RWPE2 (cell line): ENCODE measurements around the gene GNB1L.
"Not testable (repeated sequence)": the region's sequence is repeated elsewhere in the genome, so short reads cannot be mapped to it uniquely, and the experiment has no call there.

Source experiments
- ATAC-seq: fragments of 200-7000 bp; cut with Tn5 transposase; 3 replicates; pipeline ENCODE4 v1.9.1; 2021; ENCODE audit warnings: low read depth
- DNase-seq: peaks from one replicate; pipeline ENCODE4 v3.0.0-alpha.2; 2020; ENCODE audit warnings: low spot score
- H3K27ac ChIP-seq: fragments of 450-650 bp; 2 replicates; pipeline ENCODE4 v1.5.1; 2017; ENCODE audit warnings: mild to moderate bottlenecking; ENCODE audit not compliant: poor library complexity, severe bottlenecking
- H3K27me3 ChIP-seq: fragments of 250-450 bp; sonication (Bioruptor Pico); 2 replicates; pipeline ENCODE4 v1.5.1; 2021; ENCODE audit warnings: mild to moderate bottlenecking, moderate library complexity; ENCODE audit not compliant: insufficient read depth, poor library complexity, severe bottlenecking
- H3K36me3 ChIP-seq: fragments of 250-450 bp; sonication (Bioruptor Pico); 2 replicates; pipeline ENCODE4 v1.5.1; 2020; ENCODE audit warnings: low read depth, mild to moderate bottlenecking, moderate library complexity
- H3K4me1 ChIP-seq: fragments of 250-450 bp; sonication (Bioruptor Pico); 2 replicates; pipeline ENCODE4 v1.5.1; 2021; ENCODE audit warnings: mild to moderate bottlenecking, moderate library complexity; ENCODE audit not compliant: insufficient read depth, poor library complexity, severe bottlenecking
- H3K4me3 ChIP-seq: fragments of 250-450 bp; sonication (Bioruptor Pico); 2 replicates; pipeline ENCODE4 v1.5.1; 2021; ENCODE audit warnings: mild to moderate bottlenecking, moderate library complexity; ENCODE audit not compliant: severe bottlenecking
- H3K9me3 ChIP-seq: fragments of 250-450 bp; sonication (Bioruptor Pico); 2 replicates; pipeline ENCODE4 v1.5.1; 2021; ENCODE audit warnings: mild to moderate bottlenecking, moderate library complexity; ENCODE audit not compliant: severe bottlenecking
- TF ChIP-seq, protein P1 (sequence below): fragments of 450-650 bp; IDR thresholded peaks from one replicate; pipeline ENCODE4 v1.5.1; 2017; ENCODE audit warnings: mild to moderate bottlenecking, moderate library complexity; ENCODE audit not compliant: poor library complexity, severe bottlenecking

GNB1L gene

DNA sequence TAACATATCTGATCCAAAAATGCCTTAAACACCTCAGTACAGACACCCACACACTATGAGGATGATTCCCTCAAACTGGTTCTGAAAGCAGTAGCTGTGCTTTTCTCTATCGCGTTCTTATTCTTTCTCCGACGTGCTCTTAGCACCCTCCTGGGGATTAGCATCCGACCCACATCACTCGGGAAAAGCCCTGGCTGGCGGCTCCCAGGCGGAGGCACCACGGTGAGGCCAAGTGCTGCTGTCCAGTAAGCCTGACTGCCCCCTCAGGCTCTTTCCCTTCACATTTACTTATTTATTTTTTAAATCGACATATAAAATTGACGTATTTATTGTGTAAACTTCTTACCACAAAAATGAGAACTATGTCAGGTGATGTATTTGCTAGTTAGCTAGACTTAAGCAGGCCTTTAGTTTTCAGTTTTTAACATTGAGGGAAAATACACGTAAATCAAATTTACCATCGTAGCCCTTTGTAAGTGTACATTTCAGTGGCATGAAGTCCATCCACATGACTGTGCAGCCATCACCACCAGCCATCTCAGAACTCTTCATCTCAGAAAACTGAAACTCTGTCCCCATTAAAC, 74.9 kb downstream of the GNB1L start:
- TF ChIP-seq, protein P1, sequence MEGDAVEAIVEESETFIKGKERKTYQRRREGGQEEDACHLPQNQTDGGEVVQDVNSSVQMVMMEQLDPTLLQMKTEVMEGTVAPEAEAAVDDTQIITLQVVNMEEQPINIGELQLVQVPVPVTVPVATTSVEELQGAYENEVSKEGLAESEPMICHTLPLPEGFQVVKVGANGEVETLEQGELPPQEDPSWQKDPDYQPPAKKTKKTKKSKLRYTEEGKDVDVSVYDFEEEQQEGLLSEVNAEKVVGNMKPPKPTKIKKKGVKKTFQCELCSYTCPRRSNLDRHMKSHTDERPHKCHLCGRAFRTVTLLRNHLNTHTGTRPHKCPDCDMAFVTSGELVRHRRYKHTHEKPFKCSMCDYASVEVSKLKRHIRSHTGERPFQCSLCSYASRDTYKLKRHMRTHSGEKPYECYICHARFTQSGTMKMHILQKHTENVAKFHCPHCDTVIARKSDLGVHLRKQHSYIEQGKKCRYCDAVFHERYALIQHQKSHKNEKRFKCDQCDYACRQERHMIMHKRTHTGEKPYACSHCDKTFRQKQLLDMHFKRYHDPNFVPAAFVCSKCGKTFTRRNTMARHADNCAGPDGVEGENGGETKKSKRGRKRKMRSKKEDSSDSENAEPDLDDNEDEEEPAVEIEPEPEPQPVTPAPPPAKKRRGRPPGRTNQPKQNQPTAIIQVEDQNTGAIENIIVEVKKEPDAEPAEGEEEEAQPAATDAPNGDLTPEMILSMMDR = no peak
- H3K4me3 ChIP-seq = no peak overlapping the region
- ATAC-seq = no peak; the same call in 2 of the 3 replicates
- peak; percentile 23 for DNase-seq
- peaks cover 4% of the 10 kb centered on the region for H3K4me1 ChIP-seq
- H3K27me3 ChIP-seq = no peaks in the 10 kb centered on the region
- no peaks in the 10 kb centered on the region for H3K36me3 ChIP-seq
- H3K9me3 ChIP-seq = peaks cover 2% of the 10 kb centered on the region
- H3K27ac ChIP-seq = no peak overlapping the region

DNA sequence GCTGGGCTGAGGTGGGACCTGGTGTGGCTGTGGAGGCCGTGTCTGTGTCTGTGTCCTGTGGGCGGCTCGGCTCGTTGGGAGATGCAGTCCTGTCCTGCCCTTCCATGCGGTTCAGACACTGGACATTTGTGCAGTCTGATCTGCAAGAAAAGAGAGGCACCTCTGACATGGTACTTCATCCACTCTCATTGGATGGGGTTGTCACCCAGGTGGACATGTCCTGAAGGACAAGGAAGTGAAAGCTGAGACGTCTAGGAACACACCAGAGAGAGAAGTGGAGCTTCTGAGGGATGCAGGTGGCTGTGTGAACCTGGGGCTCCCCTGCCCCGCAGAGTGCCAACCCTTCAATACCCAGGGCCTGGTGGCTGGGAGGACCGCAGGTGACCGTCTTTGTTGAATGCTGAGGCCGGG, 75.7 kb downstream of the GNB1L start:
- no peak overlapping the region for H3K27ac ChIP-seq
- H3K4me3 ChIP-seq = no peak overlapping the region
- ATAC-seq = no peak
- TF ChIP-seq, protein P1 = no peak
- no peaks in the 10 kb centered on the region for H3K27me3 ChIP-seq
- H3K4me1 ChIP-seq = peaks cover 4% of the 10 kb centered on the region
- H3K9me3 ChIP-seq = peaks cover 2% of the 10 kb centered on the region
- DNase-seq = peak; percentile 29
- H3K36me3 ChIP-seq = no peaks in the 10 kb centered on the region

DNA sequence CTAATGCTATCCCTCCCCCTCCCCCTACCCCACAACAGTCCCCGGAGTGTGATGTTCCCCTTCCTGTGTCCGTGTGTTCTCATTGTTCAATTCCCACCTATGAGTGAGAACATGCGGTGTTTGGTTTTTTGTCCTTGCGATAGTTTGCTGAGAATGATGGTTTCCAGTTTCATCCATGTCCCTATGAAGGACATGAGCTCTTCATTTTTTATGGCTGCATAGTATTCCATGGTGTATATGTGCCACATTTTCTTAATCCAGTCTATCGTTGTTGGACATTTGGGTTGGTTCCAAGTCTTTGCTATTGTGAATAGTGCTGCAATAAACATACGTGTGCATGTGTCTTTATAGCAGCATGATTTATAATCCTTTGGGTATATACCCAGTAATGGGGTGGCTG, 77.5 kb downstream of the GNB1L start:
- H3K27me3 ChIP-seq, H3K4me1 ChIP-seq, H3K27ac ChIP-seq, H3K9me3 ChIP-seq, H3K4me3 ChIP-seq, H3K36me3 ChIP-seq, ATAC-seq, DNase-seq: not testable (repeated sequence)

DNA sequence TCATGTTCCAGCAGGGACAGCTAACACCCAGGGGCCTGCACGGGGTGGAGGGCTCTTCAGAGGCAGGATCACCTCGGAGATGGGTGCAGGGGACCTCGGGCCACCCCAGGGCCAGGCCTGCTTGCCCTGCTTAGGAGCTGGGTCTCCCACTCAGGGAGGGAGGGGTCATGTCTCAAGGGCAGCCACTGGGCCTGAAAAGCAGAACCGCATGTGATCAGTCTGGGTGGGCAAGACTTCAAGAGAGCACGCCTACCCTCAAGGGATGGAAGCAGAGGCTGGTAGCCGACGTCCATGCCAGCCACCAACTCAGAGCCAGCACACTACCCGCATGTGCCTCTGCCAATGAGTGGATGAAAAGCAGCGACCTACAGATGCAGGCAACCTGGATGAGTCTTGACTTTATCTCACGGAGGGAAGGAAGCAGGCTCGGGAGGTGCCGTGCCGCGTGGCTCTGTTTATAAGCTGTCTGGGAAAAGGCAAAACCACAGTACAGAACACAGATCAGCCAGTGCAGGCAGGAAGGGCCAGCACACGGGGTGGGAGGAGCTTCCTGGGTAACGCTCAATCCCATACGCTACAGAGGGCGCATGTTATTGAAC, 78.1 kb downstream of the GNB1L start:
- Histone ChIP-seq H3K27me3 (no peaks in the 10 kb centered on the region), H3K27ac (no peak overlapping the region), H3K4me3 (no peak overlapping the region), H3K4me1 (peaks cover 4% of the 10 kb centered on the region), H3K36me3 (no peaks in the 10 kb centered on the region), H3K9me3 (peaks cover 2% of the 10 kb centered on the region)
- peak; percentile 36 for DNase-seq
- no peak for ATAC-seq
- TF ChIP-seq, protein P1 = no peak

DNA sequence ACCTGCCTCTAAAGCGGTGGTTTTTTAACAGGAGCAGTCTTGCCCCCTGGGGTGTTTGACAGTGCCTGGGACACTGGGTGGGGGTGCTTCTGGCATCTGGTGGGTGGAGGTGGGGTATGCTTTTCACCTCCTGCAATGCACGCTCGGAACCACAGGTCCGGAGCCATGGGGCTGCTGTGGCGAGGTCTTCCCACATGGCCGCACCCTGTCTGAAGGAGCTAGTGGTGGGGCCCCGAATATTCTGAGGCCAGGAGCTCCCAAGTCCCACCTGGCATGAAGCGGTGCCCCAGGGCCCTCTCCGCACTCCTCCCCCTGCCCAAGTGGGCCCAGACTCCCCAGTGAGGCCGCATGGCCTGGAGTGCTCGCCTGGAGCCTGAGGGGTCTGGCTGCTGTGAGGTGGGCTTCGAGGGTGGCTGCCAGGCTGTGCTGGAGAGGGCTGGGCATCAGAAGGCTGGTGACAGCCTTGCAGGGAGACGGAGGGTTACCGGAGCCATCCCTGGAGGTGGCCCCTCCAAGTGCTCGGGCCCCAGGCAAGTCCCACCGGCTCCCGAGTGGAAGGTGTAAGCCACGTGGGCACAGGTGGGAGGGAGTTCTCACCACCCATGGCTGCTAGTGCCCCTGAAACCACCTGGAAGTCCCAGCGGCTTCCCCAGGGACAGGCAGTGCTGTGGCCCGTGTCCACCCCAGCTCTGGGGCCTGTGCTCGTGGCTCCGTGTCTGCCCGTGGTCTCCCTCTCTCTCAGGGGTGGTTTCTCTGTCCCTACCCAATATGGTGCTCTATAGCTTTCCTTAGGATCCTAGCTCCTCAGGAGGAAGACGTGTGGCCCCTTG, 79.0 kb downstream of the GNB1L start:
- no peak overlapping the region for H3K4me3 ChIP-seq
- H3K4me1 ChIP-seq = peaks cover 4% of the 10 kb centered on the region
- DNase-seq (peak; percentile 51), ATAC-seq (no peak)
- H3K9me3 ChIP-seq = peaks cover 2% of the 10 kb centered on the region
- H3K27ac ChIP-seq = no peak overlapping the region
- no peaks in the 10 kb centered on the region for H3K27me3 ChIP-seq
- no peaks in the 10 kb centered on the region for H3K36me3 ChIP-seq
- TF ChIP-seq, protein P1 = no peak
